ENCODE data around the gene RSPH9.

Gene RSPH9

DNA sequence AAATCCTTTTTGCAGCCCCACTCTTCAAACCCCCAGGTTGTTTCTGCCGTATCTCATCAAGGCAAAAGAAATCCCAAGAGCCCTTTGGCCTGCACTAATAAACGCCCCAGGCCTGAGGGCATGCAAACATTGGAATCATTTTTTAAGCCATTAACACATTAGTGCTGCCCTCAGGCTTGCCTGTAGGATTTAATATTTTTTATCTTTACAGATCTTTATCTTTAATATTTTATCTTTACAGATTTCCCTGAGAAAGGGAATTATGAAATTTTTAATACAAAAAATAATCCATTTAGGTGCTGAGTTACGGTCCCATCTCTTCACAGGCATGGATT lies 30.5 kb upstream of the RSPH9 start:
- no peak overlapping the region for H3K27ac ChIP-seq (ENCODE audit: low read length)
- no peak overlapping the region for H3K4me2 ChIP-seq (ENCODE audit: low read depth, low read length)
- TF ChIP-seq EZH2 (optimal IDR thresholded peaks at IDR 0.05; ENCODE audit: low read depth, low read length) (no peak), EZH2phosphoT487 (IDR thresholded peaks at IDR 0.05; ENCODE audit: low read length) (no peak)
- TF ChIP-seq, protein P1, sequence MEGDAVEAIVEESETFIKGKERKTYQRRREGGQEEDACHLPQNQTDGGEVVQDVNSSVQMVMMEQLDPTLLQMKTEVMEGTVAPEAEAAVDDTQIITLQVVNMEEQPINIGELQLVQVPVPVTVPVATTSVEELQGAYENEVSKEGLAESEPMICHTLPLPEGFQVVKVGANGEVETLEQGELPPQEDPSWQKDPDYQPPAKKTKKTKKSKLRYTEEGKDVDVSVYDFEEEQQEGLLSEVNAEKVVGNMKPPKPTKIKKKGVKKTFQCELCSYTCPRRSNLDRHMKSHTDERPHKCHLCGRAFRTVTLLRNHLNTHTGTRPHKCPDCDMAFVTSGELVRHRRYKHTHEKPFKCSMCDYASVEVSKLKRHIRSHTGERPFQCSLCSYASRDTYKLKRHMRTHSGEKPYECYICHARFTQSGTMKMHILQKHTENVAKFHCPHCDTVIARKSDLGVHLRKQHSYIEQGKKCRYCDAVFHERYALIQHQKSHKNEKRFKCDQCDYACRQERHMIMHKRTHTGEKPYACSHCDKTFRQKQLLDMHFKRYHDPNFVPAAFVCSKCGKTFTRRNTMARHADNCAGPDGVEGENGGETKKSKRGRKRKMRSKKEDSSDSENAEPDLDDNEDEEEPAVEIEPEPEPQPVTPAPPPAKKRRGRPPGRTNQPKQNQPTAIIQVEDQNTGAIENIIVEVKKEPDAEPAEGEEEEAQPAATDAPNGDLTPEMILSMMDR (IDR thresholded peaks at IDR 0.05; ENCODE audit: low read length) = no peak
- no peaks in the 10 kb centered on the region for H3K9me3 ChIP-seq (replicated peaks; ENCODE audit: insufficient read depth, low read length)
- no peak overlapping the region for H3K9ac ChIP-seq (ENCODE audit: low read length)
- no peaks in the 10 kb centered on the region for H3K9me2 ChIP-seq (replicated peaks; ENCODE audit: insufficient read depth, low read length)
- H3K4me1 ChIP-seq (ENCODE audit: low read length) = no peaks in the 10 kb centered on the region
- DNase-seq = no peak
- H3K79me2 ChIP-seq (ENCODE audit: low read length) = no peaks in the 10 kb centered on the region; the same call in 1 of the 2 replicates
- 0 out of 2 replicates have a peak, but pooled peaks cover 3% of the 10 kb centered on the region for H3F3A ChIP-seq (ENCODE audit: insufficient read depth, low read length)
- no peak overlapping the region for H3K4me3 ChIP-seq (ENCODE audit: low read length)
- peaks cover 9% of the 10 kb centered on the region for H3K36me3 ChIP-seq (replicated peaks; ENCODE audit: insufficient read depth, low read length)
- H2AFZ ChIP-seq (ENCODE audit: low read length) = no peak overlapping the region
- H4K20me1 ChIP-seq (ENCODE audit: insufficient read depth, low read length) = no peaks in the 10 kb centered on the region
- no peaks in the 10 kb centered on the region for H3K27me3 ChIP-seq (replicated peaks; ENCODE audit: insufficient read depth, low read length)

GRCh38 chr6:43616725-43617472 lies 27.9 kb upstream of the RSPH9 start:
- no peaks in the 10 kb centered on the region for H3K27me3 ChIP-seq (replicated peaks; ENCODE audit: insufficient read depth, low read length)
- DNase-seq = no peak
- H3K36me3 ChIP-seq (replicated peaks; ENCODE audit: insufficient read depth, low read length) = peaks cover 4% of the 10 kb centered on the region; the same call in 1 of the 2 replicates
- H3F3A ChIP-seq (ENCODE audit: insufficient read depth, low read length) = 0 out of 2 replicates have a peak, but pooled peaks cover 8% of the 10 kb centered on the region
- H3K4me1 ChIP-seq (ENCODE audit: low read length) = no peaks in the 10 kb centered on the region
- H3K4me3 ChIP-seq (ENCODE audit: low read length) = no peak overlapping the region
- H3K9me2 ChIP-seq (replicated peaks; ENCODE audit: insufficient read depth, low read length) = no peaks in the 10 kb centered on the region
- no peak overlapping the region for H3K27ac ChIP-seq (ENCODE audit: low read length)
- no peak overlapping the region for H2AFZ ChIP-seq (ENCODE audit: low read length)
- TF ChIP-seq, protein P1 (IDR thresholded peaks at IDR 0.05; ENCODE audit: low read length) = no peak
- TF ChIP-seq EZH2phosphoT487 (IDR thresholded peaks at IDR 0.05; ENCODE audit: low read length) (no peak), EZH2 (optimal IDR thresholded peaks at IDR 0.05; ENCODE audit: low read depth, low read length) (no peak)
- no peaks in the 10 kb centered on the region for H4K20me1 ChIP-seq (ENCODE audit: insufficient read depth, low read length)
- no peak overlapping the region for H3K9ac ChIP-seq (ENCODE audit: low read length)
- no peaks in the 10 kb centered on the region for H3K79me2 ChIP-seq (ENCODE audit: low read length)
- H3K9me3 ChIP-seq (replicated peaks; ENCODE audit: insufficient read depth, low read length) = no peaks in the 10 kb centered on the region
- H3K4me2 ChIP-seq (ENCODE audit: low read depth, low read length) = no peak overlapping the region

DNA sequence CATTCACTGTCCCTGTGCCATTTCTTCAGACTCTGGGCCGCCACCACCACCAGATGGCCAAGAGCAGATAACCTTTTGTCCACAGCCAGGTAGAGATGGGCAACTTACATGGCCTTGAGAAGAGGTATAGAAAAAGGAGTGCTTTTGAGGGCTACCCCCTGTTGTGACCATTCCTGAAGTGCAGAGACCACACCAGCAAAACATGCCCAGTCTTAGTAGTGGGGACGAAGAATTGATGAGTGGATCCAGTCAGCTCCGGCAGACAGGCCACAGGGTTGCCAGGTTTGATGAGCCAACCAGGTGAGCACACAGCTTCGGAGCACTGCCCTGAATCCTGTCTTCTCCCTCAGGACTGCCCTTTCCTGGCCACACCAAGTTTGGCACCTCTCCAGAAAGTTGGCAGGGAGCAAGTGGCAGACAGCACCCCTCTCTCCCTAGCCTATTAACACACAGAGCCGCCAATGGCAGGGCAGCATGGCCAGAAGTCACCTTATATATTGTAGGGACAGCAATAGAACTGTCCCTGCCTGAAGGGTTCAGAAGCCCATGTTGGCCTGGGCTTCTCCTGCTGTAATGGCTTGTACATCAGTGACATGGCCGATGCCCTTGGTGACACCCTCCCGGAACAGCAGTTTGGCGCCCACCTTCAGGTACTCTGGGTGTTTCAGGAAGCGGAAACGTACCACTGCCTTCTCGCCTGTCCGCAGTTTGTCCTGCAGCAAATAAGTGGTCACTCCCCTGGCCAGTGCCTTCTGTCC lies 23.6 kb upstream of the RSPH9 start:
- H3K27me3 ChIP-seq (replicated peaks; ENCODE audit: insufficient read depth, low read length) = no peaks in the 10 kb centered on the region
- no peaks in the 10 kb centered on the region for H4K20me1 ChIP-seq (ENCODE audit: insufficient read depth, low read length)
- no peaks in the 10 kb centered on the region for H3K4me1 ChIP-seq (ENCODE audit: low read length)
- no peak overlapping the region for H3K4me3 ChIP-seq (ENCODE audit: low read length)
- no peak overlapping the region for H3K9ac ChIP-seq (ENCODE audit: low read length)
- 0 out of 2 replicates have a peak, but pooled peaks cover 8% of the 10 kb centered on the region for H3F3A ChIP-seq (ENCODE audit: insufficient read depth, low read length)
- TF ChIP-seq, protein P1 (IDR thresholded peaks at IDR 0.05; ENCODE audit: low read length) = no peak
- TF ChIP-seq EZH2phosphoT487 (IDR thresholded peaks at IDR 0.05; ENCODE audit: low read length) (no peak), EZH2 (optimal IDR thresholded peaks at IDR 0.05; ENCODE audit: low read depth, low read length) (no peak)
- no peak overlapping the region for H3K4me2 ChIP-seq (ENCODE audit: low read depth, low read length)
- no peak overlapping the region for H3K27ac ChIP-seq (ENCODE audit: low read length)
- no peaks in the 10 kb centered on the region for H3K9me3 ChIP-seq (replicated peaks; ENCODE audit: insufficient read depth, low read length)
- peaks cover 5% of the 10 kb centered on the region; the same call in 1 of the 2 replicates for H3K79me2 ChIP-seq (ENCODE audit: low read length)
- H2AFZ ChIP-seq (ENCODE audit: low read length) = no peak overlapping the region
- H3K36me3 ChIP-seq (replicated peaks; ENCODE audit: insufficient read depth, low read length) = no peaks in the 10 kb centered on the region
- DNase-seq = no peak
- H3K9me2 ChIP-seq (replicated peaks; ENCODE audit: insufficient read depth, low read length) = no peaks in the 10 kb centered on the region

Data from MM.1S (cell line).